Breast epithelium (tissue), 3 donors: ENCODE measurements around the gene PPT2.

Experiments
- CTCF ChIP-seq, 3 donors: fragments of 450-650 bp; IDR thresholded peaks; one replicate each; pipeline ENCODE4 v1.5.1; 2016 to 2017; ENCODE audit warnings: antibody characterized with exemption in 3 of 3, mild to moderate bottlenecking in 3 of 3, moderate library complexity in 3 of 3
- POLR2A ChIP-seq: fragments of 450-650 bp; IDR thresholded peaks from one replicate; pipeline ENCODE4 v1.6.1; 2016; ENCODE audit warnings: antibody characterized with exemption, mild to moderate bottlenecking, moderate library complexity
- POLR2AphosphoS5 ChIP-seq, 3 donors: sonication (generic); formaldehyde crosslinking; IDR thresholded peaks; one replicate each; pipeline ENCODE4 v1.6.1; 2017; ENCODE audit warnings: antibody characterized with exemption in 3 of 3

DNA sequence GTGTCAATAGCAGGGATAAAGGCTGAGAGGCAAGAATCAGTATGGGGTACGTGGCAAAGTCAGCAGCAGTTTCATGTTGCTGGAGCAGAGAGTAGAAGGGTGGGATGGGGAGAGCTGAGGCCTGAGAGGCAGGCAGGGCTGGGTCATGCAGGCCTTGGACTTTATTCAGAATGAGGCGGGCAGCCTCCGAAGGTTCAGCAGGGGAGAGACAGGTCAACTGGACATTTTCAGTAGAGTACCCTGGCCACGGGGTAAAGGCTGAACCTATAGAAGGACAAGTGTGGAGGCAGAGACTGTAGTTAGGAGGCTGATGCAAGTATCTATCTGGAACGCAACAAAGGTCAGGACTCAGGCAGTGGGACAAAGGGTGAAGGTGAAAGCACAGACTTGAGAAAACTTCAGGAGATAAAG, 56.3 kb downstream of the PPT2 start:
- no peak for TF ChIP-seq CTCF (IDR thresholded peaks at IDR 0.05)
- TF ChIP-seq POLR2A: no peak
- TF ChIP-seq POLR2AphosphoS5 (IDR thresholded peaks at IDR 0.05): no peak
